ENCODE measurements around the gene IL18R1.

The IL18R1 gene

GRCh38 chr2:102359527-102359926, 3.9 kb downstream of the IL18R1 start:
- H3K18ac ChIP-seq (ENCODE audit: low read length) = no peak overlapping the region
- H2BK12ac ChIP-seq (ENCODE audit: low read length) = no peak overlapping the region
- DNase-seq (ENCODE audit: low spot score) = no peak
- no peak overlapping the region for H3K14ac ChIP-seq (ENCODE audit: low read length)
- no peak overlapping the region for H3K4me3 ChIP-seq (ENCODE audit: low read length in 2 of 2)
- H2AFZ ChIP-seq (ENCODE audit: low read length) = no peak overlapping the region
- H3K4me1 ChIP-seq (ENCODE audit: control insufficient read depth in 2 of 2, insufficient read depth in 1 of 2, low read depth in 1 of 2, low read length in 2 of 2) = no peaks in the 10 kb centered on the region
- no peak overlapping the region for H3K4me2 ChIP-seq (ENCODE audit: insufficient read depth, low read length, poor library complexity, severe bottlenecking)
- WGBS, 2 donors (ENCODE audit: extremely low coverage in 2 of 2, insufficient read length in 2 of 2, insufficient replicate concordance in 1 of 2) = no CpG with 5 or more reads among the region's 3 CpGs
- no peaks in the 10 kb centered on the region for H3K36me3 ChIP-seq (replicated peaks in 1 of 2; ENCODE audit: control insufficient read depth in 2 of 2, insufficient read depth in 2 of 2, low read length in 2 of 2)
- no peak overlapping the region for H3K27ac ChIP-seq (replicated peaks; ENCODE audit: low read length)
- H2AK5ac ChIP-seq (ENCODE audit: low read depth, low read length) = no peak overlapping the region
- H3K9me3 ChIP-seq (replicated peaks in 1 of 2; ENCODE audit: control insufficient read depth in 2 of 2, insufficient read depth in 1 of 2, low read depth in 1 of 2, low read length in 2 of 2) = no peaks in the 10 kb centered on the region
- H4K91ac ChIP-seq (ENCODE audit: low read depth, low read length, poor library complexity) = no peak overlapping the region
- no peak overlapping the region for H2BK120ac ChIP-seq (ENCODE audit: low read depth, low read length)
- H2BK5ac ChIP-seq (ENCODE audit: low read length) = no peak overlapping the region
- no peak overlapping the region for H2BK15ac ChIP-seq (ENCODE audit: low read length)
- H3K27me3 ChIP-seq (ENCODE audit: control insufficient read depth in 3 of 3, insufficient read depth in 3 of 3, low read depth in 1 of 3, low read length in 3 of 3) = peaks cover 0 to 22% (median 12%) of the 10 kb centered on the region in 3 experiments
- H4K8ac ChIP-seq (ENCODE audit: low read depth, low read length) = no peak overlapping the region
- no peak overlapping the region for H3K23ac ChIP-seq (ENCODE audit: low read depth, low read length, poor library complexity)
- no peak overlapping the region for H3K9ac ChIP-seq (ENCODE audit: low read depth, low read length, poor library complexity)
- peaks cover 2% of the 10 kb centered on the region for H3K79me1 ChIP-seq (ENCODE audit: low read depth, low read length)
- H3K4ac ChIP-seq (ENCODE audit: low read length) = no peak overlapping the region

GRCh38 chr2:102361632-102362241, 6.1 kb downstream of the IL18R1 start:
- Histone ChIP-seq H3K79me1 (ENCODE audit: low read depth, low read length) (peaks cover 2% of the 10 kb centered on the region), H2BK12ac (ENCODE audit: low read length) (no peak overlapping the region), H4K91ac (ENCODE audit: low read depth, low read length, poor library complexity) (no peak overlapping the region), H3K9ac (ENCODE audit: low read depth, low read length, poor library complexity) (no peak overlapping the region), H2AK5ac (ENCODE audit: low read depth, low read length) (no peak overlapping the region), H3K4ac (ENCODE audit: low read length) (no peak overlapping the region), H2BK5ac (ENCODE audit: low read length) (no peak overlapping the region), H3K4me3 (ENCODE audit: low read length in 2 of 2) (no peak overlapping the region), H4K8ac (ENCODE audit: low read depth, low read length) (no peak overlapping the region), H3K4me1 (ENCODE audit: control insufficient read depth in 2 of 2, insufficient read depth in 1 of 2, low read depth in 1 of 2, low read length in 2 of 2) (no peaks in the 10 kb centered on the region), H3K27ac (replicated peaks; ENCODE audit: low read length) (no peak overlapping the region), H3K14ac (ENCODE audit: low read length) (no peak overlapping the region), H3K18ac (ENCODE audit: low read length) (no peak overlapping the region), H3K9me3 (replicated peaks in 1 of 2; ENCODE audit: control insufficient read depth in 2 of 2, insufficient read depth in 1 of 2, low read depth in 1 of 2, low read length in 2 of 2) (peaks cover 0 to 5% of the 10 kb centered on the region in 2 donors), H3K4me2 (ENCODE audit: insufficient read depth, low read length, poor library complexity, severe bottlenecking) (no peak overlapping the region), H2AFZ (ENCODE audit: low read length) (no peak overlapping the region), H2BK15ac (ENCODE audit: low read length) (no peak overlapping the region), H3K27me3 (ENCODE audit: control insufficient read depth in 3 of 3, insufficient read depth in 3 of 3, low read depth in 1 of 3, low read length in 3 of 3) (peaks cover 0 to 4% (median 4%) of the 10 kb centered on the region in 3 experiments), H3K36me3 (replicated peaks in 1 of 2; ENCODE audit: control insufficient read depth in 2 of 2, insufficient read depth in 2 of 2, low read length in 2 of 2) (no peaks in the 10 kb centered on the region), H3K23ac (ENCODE audit: low read depth, low read length, poor library complexity) (no peak overlapping the region), H2BK120ac (ENCODE audit: low read depth, low read length) (no peak overlapping the region)
- no peak for DNase-seq (ENCODE audit: low spot score)
- WGBS, 2 donors (ENCODE audit: extremely low coverage in 2 of 2, insufficient read length in 2 of 2, insufficient replicate concordance in 1 of 2) = no CpG with 5 or more reads among the region's 5 CpGs

- Histone ChIP-seq H4K91ac (ENCODE audit: low read depth, low read length, poor library complexity) (no peak overlapping the region), H2BK15ac (ENCODE audit: low read length) (no peak overlapping the region), H3K4me3 (ENCODE audit: low read length in 2 of 2) (no peak overlapping the region), H3K23ac (ENCODE audit: low read depth, low read length, poor library complexity) (no peak overlapping the region), H3K14ac (ENCODE audit: low read length) (no peak overlapping the region), H3K4ac (ENCODE audit: low read length) (no peak overlapping the region), H3K27ac (replicated peaks; ENCODE audit: low read length) (no peak overlapping the region), H3K4me1 (ENCODE audit: control insufficient read depth in 2 of 2, insufficient read depth in 1 of 2, low read depth in 1 of 2, low read length in 2 of 2) (no peaks in the 10 kb centered on the region), H2BK5ac (ENCODE audit: low read length) (no peak overlapping the region), H2AFZ (ENCODE audit: low read length) (no peak overlapping the region), H2BK12ac (ENCODE audit: low read length) (no peak overlapping the region), H3K9ac (ENCODE audit: low read depth, low read length, poor library complexity) (no peak overlapping the region), H3K36me3 (replicated peaks in 1 of 2; ENCODE audit: control insufficient read depth in 2 of 2, insufficient read depth in 2 of 2, low read length in 2 of 2) (no peaks in the 10 kb centered on the region), H3K18ac (ENCODE audit: low read length) (no peak overlapping the region), H2AK5ac (ENCODE audit: low read depth, low read length) (no peak overlapping the region), H2BK120ac (ENCODE audit: low read depth, low read length) (no peak overlapping the region), H3K79me1 (ENCODE audit: low read depth, low read length) (no peaks in the 10 kb centered on the region), H4K8ac (ENCODE audit: low read depth, low read length) (no peak overlapping the region), H3K4me2 (ENCODE audit: insufficient read depth, low read length, poor library complexity, severe bottlenecking) (no peak overlapping the region), H3K9me3 (replicated peaks in 1 of 2; ENCODE audit: control insufficient read depth in 2 of 2, insufficient read depth in 1 of 2, low read depth in 1 of 2, low read length in 2 of 2) (peaks cover 0 to 9% of the 10 kb centered on the region in 2 donors), H3K27me3 (ENCODE audit: control insufficient read depth in 3 of 3, insufficient read depth in 3 of 3, low read depth in 1 of 3, low read length in 3 of 3) (no peaks in the 10 kb centered on the region)
- DNase-seq (ENCODE audit: low spot score) = no peak
- no CpG with 5 or more reads among the region's 1 CpG for WGBS, 2 donors (ENCODE audit: extremely low coverage in 2 of 2, insufficient read length in 2 of 2, insufficient replicate concordance in 1 of 2)
Observed at GRCh38 chr2:102365763-102366162, 10.2 kb downstream of the IL18R1 start.

DNA sequence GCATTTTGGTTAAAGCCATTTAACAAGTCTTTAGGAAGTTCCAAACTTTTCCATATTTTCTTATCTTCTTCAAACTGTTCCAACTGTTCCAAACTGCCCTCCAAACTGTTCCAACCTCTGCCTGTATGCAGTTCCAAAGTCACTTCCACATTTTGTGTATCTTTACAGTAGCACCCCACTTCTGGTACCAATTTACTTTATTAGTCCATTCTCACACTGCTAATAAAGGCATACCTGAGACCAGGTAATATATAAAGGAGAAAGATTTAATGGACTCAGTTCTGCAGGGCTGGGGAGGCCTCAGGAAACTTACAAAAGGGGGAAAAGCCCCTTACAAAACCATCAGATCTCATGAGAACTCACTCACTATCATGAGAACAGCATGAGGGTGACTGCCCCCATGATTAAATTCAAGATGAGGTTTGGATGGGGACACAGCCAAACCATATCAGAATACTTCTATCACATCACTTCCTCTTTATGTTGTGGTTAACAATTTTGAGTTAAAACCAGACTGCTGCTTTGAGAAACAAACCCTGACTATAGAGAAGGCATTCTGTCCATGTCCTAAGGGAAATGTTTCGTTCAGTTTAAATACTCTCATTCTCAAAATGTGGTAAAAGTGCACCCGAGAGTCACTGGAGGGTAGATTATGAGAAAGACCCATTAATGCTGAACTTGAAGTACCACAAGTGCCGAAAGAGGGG, 11.0 kb downstream of the IL18R1 start:
- no peaks in the 10 kb centered on the region for H3K4me1 ChIP-seq (ENCODE audit: control insufficient read depth in 2 of 2, insufficient read depth in 1 of 2, low read depth in 1 of 2, low read length in 2 of 2)
- H4K91ac ChIP-seq (ENCODE audit: low read depth, low read length, poor library complexity) = no peak overlapping the region
- no peak overlapping the region for H3K4me2 ChIP-seq (ENCODE audit: insufficient read depth, low read length, poor library complexity, severe bottlenecking)
- H3K9ac ChIP-seq (ENCODE audit: low read depth, low read length, poor library complexity) = no peak overlapping the region
- H4K8ac ChIP-seq (ENCODE audit: low read depth, low read length) = no peak overlapping the region
- no peak overlapping the region for H2AK5ac ChIP-seq (ENCODE audit: low read depth, low read length)
- H3K36me3 ChIP-seq (replicated peaks in 1 of 2; ENCODE audit: control insufficient read depth in 2 of 2, insufficient read depth in 2 of 2, low read length in 2 of 2) = no peaks in the 10 kb centered on the region
- H3K27me3 ChIP-seq (ENCODE audit: control insufficient read depth in 3 of 3, insufficient read depth in 3 of 3, low read depth in 1 of 3, low read length in 3 of 3) = no peaks in the 10 kb centered on the region
- no peak overlapping the region for H3K14ac ChIP-seq (ENCODE audit: low read length)
- no peak overlapping the region for H3K23ac ChIP-seq (ENCODE audit: low read depth, low read length, poor library complexity)
- no peak overlapping the region for H2BK5ac ChIP-seq (ENCODE audit: low read length)
- H3K9me3 ChIP-seq (replicated peaks in 1 of 2; ENCODE audit: control insufficient read depth in 2 of 2, insufficient read depth in 1 of 2, low read depth in 1 of 2, low read length in 2 of 2) = peaks cover 0 to 9% of the 10 kb centered on the region in 2 donors
- no peaks in the 10 kb centered on the region for H3K79me1 ChIP-seq (ENCODE audit: low read depth, low read length)
- no peak overlapping the region for H3K18ac ChIP-seq (ENCODE audit: low read length)
- no CpG with 5 or more reads among the region's 3 CpGs for WGBS, 2 donors (ENCODE audit: extremely low coverage in 2 of 2, insufficient read length in 2 of 2, insufficient replicate concordance in 1 of 2)
- no peak for DNase-seq (ENCODE audit: low spot score)
- no peak overlapping the region for H2BK120ac ChIP-seq (ENCODE audit: low read depth, low read length)
- H3K4me3 ChIP-seq (ENCODE audit: low read length in 2 of 2) = no peak overlapping the region
- no peak overlapping the region for H2BK12ac ChIP-seq (ENCODE audit: low read length)
- no peak overlapping the region for H3K4ac ChIP-seq (ENCODE audit: low read length)
- no peak overlapping the region for H3K27ac ChIP-seq (replicated peaks; ENCODE audit: low read length)
- H2BK15ac ChIP-seq (ENCODE audit: low read length) = no peak overlapping the region
- H2AFZ ChIP-seq (ENCODE audit: low read length) = no peak overlapping the region
